Right renal pelvis (tissue), 4 donors: ENCODE results near the gene ADGRA3. TPM values are rescaled to one million over a fixed set of nuclear protein-coding genes. Genes with fewer than 3 reads are reported as not detected.

Experiments used
- DNase-seq, 4 donors: peaks; one replicate each; pipeline ENCODE4 v3.0.0-alpha.2; 2013; ENCODE audit warnings: low read depth in 4 of 4, low spot score in 3 of 4, missing footprints in 1 of 4
- polyA plus RNA-seq, 4 donors: library from polyadenylated mRNA; unstranded; fragments of 120-200 nt; gene quantifications; one replicate each; pipeline ENCODE4 v1.2.1, GENCODE V29; 2013; ENCODE audit not compliant: insufficient read length in 4 of 4

Gene ADGRA3
- polyA plus RNA-seq, 4 donors = 45.4 to 57.5 (median 55.1) TPM

- no peak for DNase-seq
Observed at GRCh38 chr4:22510750-22511149, 5.1 kb downstream of the ADGRA3 start.

GRCh38 chr4:22508376-22508775, 7.5 kb downstream of the ADGRA3 start:
- no peak for DNase-seq

GRCh38 chr4:22504922-22505321, 10.9 kb downstream of the ADGRA3 start:
- no peak for DNase-seq

- no peak for DNase-seq
Observed at GRCh38 chr4:22504447-22504846, 11.4 kb downstream of the ADGRA3 start.

GRCh38 chr4:22502895-22503814, 12.7 kb downstream of the ADGRA3 start:
- no peak for DNase-seq

- no peak for DNase-seq
Observed at GRCh38 chr4:22501715-22502095, 14.2 kb downstream of the ADGRA3 start.

- no peak for DNase-seq
Observed at GRCh38 chr4:22500831-22501714, 14.8 kb downstream of the ADGRA3 start.

- no peak for DNase-seq
Observed at GRCh38 chr4:22500128-22500611, 15.7 kb downstream of the ADGRA3 start.

- DNase-seq = no peak
Observed at GRCh38 chr4:22498866-22499265, 17.0 kb downstream of the ADGRA3 start.

GRCh38 chr4:22496165-22496813, 19.6 kb downstream of the ADGRA3 start:
- no peak for DNase-seq

- no peak for DNase-seq
Observed at GRCh38 chr4:22493523-22493922, 22.3 kb downstream of the ADGRA3 start.

GRCh38 chr4:22492987-22493386, 22.9 kb downstream of the ADGRA3 start:
- no peak for DNase-seq

- no peak for DNase-seq
Observed at GRCh38 chr4:22491939-22492338, 23.9 kb downstream of the ADGRA3 start.

- no peak for DNase-seq
Observed at GRCh38 chr4:22490718-22491315, 25.0 kb downstream of the ADGRA3 start.

- no peak for DNase-seq
Observed at GRCh38 chr4:22488106-22488505, 27.8 kb downstream of the ADGRA3 start.

- no peak for DNase-seq
Observed at GRCh38 chr4:22487328-22487727, 28.5 kb downstream of the ADGRA3 start.

- no peak for DNase-seq
Observed at GRCh38 chr4:22486276-22486675, 29.6 kb downstream of the ADGRA3 start.

GRCh38 chr4:22485737-22486136, 30.1 kb downstream of the ADGRA3 start:
- DNase-seq = no peak

GRCh38 chr4:22483551-22483981, 32.3 kb downstream of the ADGRA3 start:
- DNase-seq = no peak
